Smooth muscle cell (in vitro differentiated cells): ENCODE data around the gene SCAF4. TPM values are rescaled to one million over a fixed set of nuclear protein-coding genes. Genes with fewer than 3 reads are reported as not detected.
"Not testable (repeated sequence)": the region's sequence is repeated elsewhere in the genome, so short reads cannot be mapped to it uniquely, and the experiment has no call there.

Experiments
- DNase-seq: peaks from one replicate; lab custom pipeline; 2025; ENCODE audit not compliant: unreplicated experiment; lab: John Stamatoyannopoulos, UW
- H2AFZ ChIP-seq: fragments of 200-600 bp; sonication (generic); 2 replicates; pipeline ENCODE4 v1.6.0; 2016; ENCODE audit warnings: antibody characterized with exemption, low read depth, mild to moderate bottlenecking
- H3F3A ChIP-seq: fragments of 200-600 bp; sonication (generic); 2 replicates; pipeline ENCODE4 v1.6.0; 2017; ENCODE audit warnings: antibody characterized with exemption, low read depth
- H3K27ac ChIP-seq: fragments of 200-600 bp; sonication (generic); 2 replicates; pipeline ENCODE4 v1.5.1; 2016; ENCODE audit warnings: low read depth, mild to moderate bottlenecking
- H3K27me3 ChIP-seq: fragments of 200-600 bp; sonication (generic); 2 replicates; pipeline ENCODE4 v1.6.1; 2016; ENCODE audit warnings: low read depth, mild to moderate bottlenecking
- H3K36me3 ChIP-seq: fragments of 200-600 bp; sonication (generic); 2 replicates; pipeline ENCODE4 v1.5.1; 2016; ENCODE audit warnings: low read depth
- H3K4me1 ChIP-seq: fragments of 200-600 bp; sonication (generic); 2 replicates; pipeline ENCODE4 v1.5.1; 2016; ENCODE audit warnings: low read depth
- H3K4me2 ChIP-seq: fragments of 200-600 bp; sonication (generic); 2 replicates; pipeline ENCODE4 v1.6.0; 2016; ENCODE audit warnings: mild to moderate bottlenecking
- H3K4me3 ChIP-seq: fragments of 200-600 bp; sonication (generic); 2 replicates; pipeline ENCODE4 v1.5.1; 2016; ENCODE audit warnings: mild to moderate bottlenecking
- H3K79me2 ChIP-seq: fragments of 200-600 bp; sonication (generic); 2 replicates; pipeline ENCODE4 v1.6.0; 2016; ENCODE audit warnings: low read depth, mild to moderate bottlenecking
- H3K9ac ChIP-seq: fragments of 200-600 bp; sonication (generic); 2 replicates; pipeline ENCODE4 v1.6.0; 2016; ENCODE audit warnings: low read depth
- H3K9me3 ChIP-seq: fragments of 200-600 bp; sonication (generic); replicated peaks from 2 replicates; pipeline ENCODE4 v1.5.1; 2016; ENCODE audit warnings: low read depth
- H4K20me1 ChIP-seq: fragments of 200-600 bp; sonication (generic); 2 replicates; pipeline ENCODE4 v1.6.0; 2016; ENCODE audit warnings: low read depth
- WGBS: methylation state at CpG from one replicate; pipeline ENCODE4 v1.1.7; 2016; ENCODE audit warnings: low lambda C conversion rate; 5-methylcytosine and 5-hydroxymethylcytosine counted together
- polyA plus RNA-seq: library from polyadenylated mRNA; unstranded; fragments of >200 nt; fragmentation: Nextera tagmentation; extraction: Ambion mirVana; gene quantifications from 2 replicates; pipeline ENCODE4 v1.2.1, GENCODE V29; 2016
- total RNA-seq: library from RNA; depleted of rRNA; stranded (reverse); fragments of >200 nt; gene quantifications from 2 replicates; pipeline ENCODE4 v1.2.3, GENCODE V29; 2014
- TF ChIP-seq, protein P1 (sequence below): fragments of 200-600 bp; sonication (generic); IDR thresholded peaks from 2 replicates; pipeline ENCODE4 v1.5.1; 2017; ENCODE audit warnings: borderline replicate concordance, mild to moderate bottlenecking, antibody characterized with exemption; ENCODE audit not compliant: insufficient read depth, poor library complexity, severe bottlenecking

SCAF4 gene
- total and polyA plus RNA-seq, 2 experiments from 2014 or later = 8.7 to 21.8 TPM

DNA sequence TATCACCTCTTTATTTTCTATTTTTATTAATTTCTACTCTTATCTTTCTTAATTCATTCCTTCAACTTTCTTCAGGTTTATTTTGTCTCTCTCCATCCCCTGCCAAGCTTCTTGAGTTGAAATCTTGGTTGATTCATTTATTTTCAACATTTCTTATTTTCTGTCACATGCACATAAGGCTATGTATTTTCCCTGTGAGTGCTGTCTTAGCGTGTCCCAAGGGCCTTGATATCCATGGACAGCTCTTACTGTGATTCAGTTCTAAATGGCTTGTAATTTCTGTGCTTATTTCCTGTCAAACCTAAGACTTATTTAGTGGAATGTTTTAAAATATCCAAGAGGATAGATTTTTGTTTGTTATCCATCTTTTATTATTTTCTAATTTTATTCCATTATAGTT lies 36.8 kb upstream of the SCAF4 start:
- Histone ChIP-seq H3K4me2 (no peak overlapping the region), H3K9me3 (no peaks in the 10 kb centered on the region), H2AFZ (no peak overlapping the region), H3K79me2 (no peaks in the 10 kb centered on the region), H3K4me3 (no peak overlapping the region), H3F3A (no peaks in the 10 kb centered on the region), H3K27me3 (no peaks in the 10 kb centered on the region), H3K36me3 (no peaks in the 10 kb centered on the region), H3K27ac (no peak overlapping the region), H3K4me1 (no peaks in the 10 kb centered on the region), H3K9ac (no peak overlapping the region), H4K20me1 (no peaks in the 10 kb centered on the region)
- TF ChIP-seq, protein P1, sequence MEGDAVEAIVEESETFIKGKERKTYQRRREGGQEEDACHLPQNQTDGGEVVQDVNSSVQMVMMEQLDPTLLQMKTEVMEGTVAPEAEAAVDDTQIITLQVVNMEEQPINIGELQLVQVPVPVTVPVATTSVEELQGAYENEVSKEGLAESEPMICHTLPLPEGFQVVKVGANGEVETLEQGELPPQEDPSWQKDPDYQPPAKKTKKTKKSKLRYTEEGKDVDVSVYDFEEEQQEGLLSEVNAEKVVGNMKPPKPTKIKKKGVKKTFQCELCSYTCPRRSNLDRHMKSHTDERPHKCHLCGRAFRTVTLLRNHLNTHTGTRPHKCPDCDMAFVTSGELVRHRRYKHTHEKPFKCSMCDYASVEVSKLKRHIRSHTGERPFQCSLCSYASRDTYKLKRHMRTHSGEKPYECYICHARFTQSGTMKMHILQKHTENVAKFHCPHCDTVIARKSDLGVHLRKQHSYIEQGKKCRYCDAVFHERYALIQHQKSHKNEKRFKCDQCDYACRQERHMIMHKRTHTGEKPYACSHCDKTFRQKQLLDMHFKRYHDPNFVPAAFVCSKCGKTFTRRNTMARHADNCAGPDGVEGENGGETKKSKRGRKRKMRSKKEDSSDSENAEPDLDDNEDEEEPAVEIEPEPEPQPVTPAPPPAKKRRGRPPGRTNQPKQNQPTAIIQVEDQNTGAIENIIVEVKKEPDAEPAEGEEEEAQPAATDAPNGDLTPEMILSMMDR = no peak
- no peak for DNase-seq
- WGBS = 97% methylated on average over 1 of the region's 1 CpG

DNA sequence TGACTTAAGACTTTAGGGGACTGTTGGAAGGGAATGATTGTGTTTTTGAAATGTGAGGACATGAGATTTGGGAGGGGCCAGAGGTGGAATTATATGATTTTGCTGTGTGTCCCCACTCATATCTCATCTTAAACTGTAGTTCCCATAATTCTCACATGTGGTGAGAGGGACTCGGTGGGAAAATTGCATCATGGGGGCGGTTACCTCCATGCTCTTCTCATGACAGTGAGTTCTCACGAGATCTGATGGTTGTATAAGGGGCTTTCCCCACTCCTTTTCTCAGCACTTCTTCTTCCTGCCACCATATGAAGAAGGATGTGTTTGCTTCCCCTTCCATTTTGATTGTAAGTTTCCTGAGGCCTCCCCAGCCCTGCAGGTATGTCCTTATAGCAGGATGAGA lies 35.0 kb upstream of the SCAF4 start:
- Histone ChIP-seq H3K27ac (no peak overlapping the region), H2AFZ (no peak overlapping the region), H3K27me3 (no peaks in the 10 kb centered on the region), H3K9ac (no peak overlapping the region), H3K4me2 (no peak overlapping the region), H3K79me2 (no peaks in the 10 kb centered on the region), H3K36me3 (no peaks in the 10 kb centered on the region), H3F3A (no peaks in the 10 kb centered on the region), H3K9me3 (no peaks in the 10 kb centered on the region), H3K4me3 (no peak overlapping the region), H3K4me1 (no peaks in the 10 kb centered on the region), H4K20me1 (no peaks in the 10 kb centered on the region)
- 96% methylated on average over 3 of the region's 3 CpGs for WGBS
- TF ChIP-seq, protein P1 = no peak
- no peak for DNase-seq

DNA sequence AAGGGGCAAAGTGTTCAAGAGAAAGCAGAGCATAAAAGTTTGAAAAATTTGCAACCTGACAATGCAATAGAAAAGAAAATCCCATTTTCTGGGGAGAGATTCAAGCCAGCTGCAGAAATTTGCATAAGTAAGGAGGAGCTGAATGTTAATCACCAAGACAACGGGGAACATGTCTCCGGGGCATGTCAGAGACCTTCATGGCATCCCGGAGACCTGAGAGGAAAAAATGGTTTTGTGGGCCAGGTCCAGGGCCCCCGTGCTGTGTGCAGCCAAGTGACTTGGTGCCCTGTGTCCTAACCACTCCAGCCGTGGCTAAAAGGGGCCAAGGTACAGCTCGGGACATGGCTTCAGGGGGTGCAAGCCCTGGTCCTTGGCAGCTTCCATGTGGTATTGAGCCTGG lies 33.9 kb upstream of the SCAF4 start:
- not testable (repeated sequence) for H4K20me1 ChIP-seq, H3K27me3 ChIP-seq, H3K9me3 ChIP-seq, H3K27ac ChIP-seq, DNase-seq, H3K79me2 ChIP-seq, H3K9ac ChIP-seq, H3K36me3 ChIP-seq, H3K4me2 ChIP-seq, H3K4me3 ChIP-seq, H2AFZ ChIP-seq, H3F3A ChIP-seq, H3K4me1 ChIP-seq
- WGBS = 84% methylated on average over 6 of the region's 6 CpGs

DNA sequence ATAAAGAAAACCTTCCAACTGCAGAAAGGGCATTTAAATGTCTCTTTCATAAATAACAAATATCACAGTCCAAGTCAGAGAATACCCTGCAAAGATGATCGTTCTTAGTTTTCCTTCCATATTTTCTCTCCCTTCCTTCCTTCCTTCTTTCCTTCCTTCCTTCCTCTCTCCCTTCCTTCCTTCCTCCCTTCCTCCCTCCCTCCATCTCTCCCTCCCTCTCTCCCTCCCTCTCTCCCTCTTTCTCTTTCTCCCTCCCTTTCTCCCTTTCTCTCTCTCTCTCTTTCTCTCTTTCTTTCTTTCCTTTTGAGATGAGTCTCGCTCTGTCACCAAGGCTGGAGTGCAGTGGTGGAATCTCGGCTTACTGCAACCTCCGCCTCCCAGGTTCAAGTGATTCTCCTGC lies 29.0 kb upstream of the SCAF4 start:
- Histone ChIP-seq H3K27me3 (no peaks in the 10 kb centered on the region), H3K9me3 (no peaks in the 10 kb centered on the region), H3K9ac (no peak overlapping the region), H3K27ac (no peak overlapping the region), H3K36me3 (no peaks in the 10 kb centered on the region), H2AFZ (no peak overlapping the region), H3F3A (no peaks in the 10 kb centered on the region), H3K4me3 (no peak overlapping the region), H4K20me1 (no peaks in the 10 kb centered on the region), H3K4me2 (no peak overlapping the region), H3K4me1 (no peaks in the 10 kb centered on the region), H3K79me2 (no peaks in the 10 kb centered on the region)
- 93% methylated on average over 4 of the region's 4 CpGs for WGBS
- TF ChIP-seq, protein P1 = no peak
- no peak for DNase-seq
